Cardiac muscle cell (in vitro differentiated cells and primary cell): ENCODE measurements around the gene LPAR1. TPM values are rescaled to one million over a fixed set of nuclear protein-coding genes. Genes with fewer than 3 reads are reported as not detected.

Source experiments
- DNase-seq, 2 donors: peaks; one replicate each; pipeline versions ENCODE4 v3.0.0 to v3.0.0-alpha.2; 2010 to 2017; ENCODE audit warnings: low read depth in 1 of 2, low spot score in 1 of 2
- H3K27ac ChIP-seq: fragments of 200-600 bp; sonication (generic); 2 replicates; pipeline ENCODE4 v1.5.1; 2016
- H3K27me3 ChIP-seq: fragments of 200-600 bp; sonication (generic); 2 replicates; pipeline ENCODE4 v1.6.0; 2016; ENCODE audit warnings: control low read depth
- H3K36me3 ChIP-seq: fragments of 200-600 bp; sonication (generic); 2 replicates; pipeline ENCODE4 v1.5.1; 2016; ENCODE audit warnings: control low read depth
- H3K4me1 ChIP-seq: fragments of 200-600 bp; sonication (generic); 2 replicates; pipeline ENCODE4 v1.8.1; 2017; ENCODE audit warnings: low read depth, mild to moderate bottlenecking, mixed run types
- H3K4me3 ChIP-seq: fragments of 200-600 bp; sonication (generic); 2 replicates; pipeline ENCODE4 v1.5.1; 2016; ENCODE audit warnings: mild to moderate bottlenecking
- H3K9me3 ChIP-seq: fragments of 200-600 bp; sonication (generic); 2 replicates; pipeline ENCODE4 v1.5.1; 2017; ENCODE audit warnings: low read depth, mild to moderate bottlenecking, control low read depth
- polyA plus RNA-seq: library from polyadenylated mRNA; unstranded; fragments of >200 nt; fragmentation: Nextera tagmentation; extraction: Ambion mirVana; gene quantifications from 2 replicates; pipeline ENCODE4 v1.2.1, GENCODE V29; 2016
- total RNA-seq: library from RNA; depleted of rRNA; stranded (reverse); fragments of >200 nt; gene quantifications from 2 replicates; pipeline ENCODE4 v1.2.3, GENCODE V29; 2016
- TF ChIP-seq, protein P1 (sequence below): IDR thresholded peaks from 2 replicates; pipeline ENCODE4 v1.5.1; 2012; ENCODE audit warnings: low read depth, mild to moderate bottlenecking, low read length

The LPAR1 gene
- total and polyA plus RNA-seq, 2 experiments from 2014 or later: 0.77 to 1.9 TPM

GRCh38 chr9:110952540-110952859, 85.8 kb downstream of the LPAR1 start:
- no peaks in the 10 kb centered on the region for H3K27me3 ChIP-seq
- peaks cover 5% of the 10 kb centered on the region for H3K4me1 ChIP-seq
- H3K9me3 ChIP-seq: no peaks in the 10 kb centered on the region
- H3K36me3 ChIP-seq: no peaks in the 10 kb centered on the region
- TF ChIP-seq, protein P1, sequence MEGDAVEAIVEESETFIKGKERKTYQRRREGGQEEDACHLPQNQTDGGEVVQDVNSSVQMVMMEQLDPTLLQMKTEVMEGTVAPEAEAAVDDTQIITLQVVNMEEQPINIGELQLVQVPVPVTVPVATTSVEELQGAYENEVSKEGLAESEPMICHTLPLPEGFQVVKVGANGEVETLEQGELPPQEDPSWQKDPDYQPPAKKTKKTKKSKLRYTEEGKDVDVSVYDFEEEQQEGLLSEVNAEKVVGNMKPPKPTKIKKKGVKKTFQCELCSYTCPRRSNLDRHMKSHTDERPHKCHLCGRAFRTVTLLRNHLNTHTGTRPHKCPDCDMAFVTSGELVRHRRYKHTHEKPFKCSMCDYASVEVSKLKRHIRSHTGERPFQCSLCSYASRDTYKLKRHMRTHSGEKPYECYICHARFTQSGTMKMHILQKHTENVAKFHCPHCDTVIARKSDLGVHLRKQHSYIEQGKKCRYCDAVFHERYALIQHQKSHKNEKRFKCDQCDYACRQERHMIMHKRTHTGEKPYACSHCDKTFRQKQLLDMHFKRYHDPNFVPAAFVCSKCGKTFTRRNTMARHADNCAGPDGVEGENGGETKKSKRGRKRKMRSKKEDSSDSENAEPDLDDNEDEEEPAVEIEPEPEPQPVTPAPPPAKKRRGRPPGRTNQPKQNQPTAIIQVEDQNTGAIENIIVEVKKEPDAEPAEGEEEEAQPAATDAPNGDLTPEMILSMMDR: no peak
- H3K4me3 ChIP-seq: no peak overlapping the region
- DNase-seq: no peak
- H3K27ac ChIP-seq: no peak overlapping the region

- TF ChIP-seq, protein P1: no peak
- no peak for DNase-seq
Measured at GRCh38 chr9:110951805-110952539, 86.3 kb downstream of the LPAR1 start.

DNA sequence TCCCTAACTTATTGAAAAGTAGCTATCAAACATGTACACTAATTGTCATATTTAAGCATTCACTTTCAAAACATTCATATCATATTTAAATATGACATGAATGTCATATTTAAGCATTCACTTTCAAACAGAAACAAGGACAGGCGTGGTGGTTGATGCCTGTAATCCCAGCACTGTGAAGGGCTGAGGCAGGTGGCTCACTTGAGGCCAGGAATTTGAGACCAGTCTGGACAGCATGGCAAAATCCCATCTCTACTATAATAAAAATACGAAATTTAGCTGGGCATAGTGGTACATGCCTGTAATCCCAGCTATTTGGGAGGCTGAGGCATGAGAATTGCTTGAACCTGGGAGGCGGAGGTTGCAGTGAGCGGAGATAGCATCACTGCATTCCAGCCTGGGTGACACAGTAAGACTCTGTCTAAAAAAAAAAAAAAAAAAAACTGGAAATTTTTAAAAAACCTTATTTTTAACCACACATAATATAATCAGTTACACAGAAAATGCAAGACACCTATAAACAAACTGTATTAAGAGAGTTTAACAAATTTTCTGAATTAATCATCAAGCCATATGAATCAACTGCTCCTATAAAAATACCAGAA, 88.1 kb downstream of the LPAR1 start:
- no peaks in the 10 kb centered on the region for H3K36me3 ChIP-seq
- TF ChIP-seq, protein P1: no peak
- H3K4me3 ChIP-seq: no peak overlapping the region
- H3K27ac ChIP-seq: no peak overlapping the region
- H3K9me3 ChIP-seq: no peaks in the 10 kb centered on the region
- no peak for DNase-seq
- no peaks in the 10 kb centered on the region for H3K27me3 ChIP-seq
- H3K4me1 ChIP-seq: peaks cover 5% of the 10 kb centered on the region

More at GRCh38 chr9:110951805-110952539, 86.3 kb downstream of the LPAR1 start:
- Histone ChIP-seq H3K27ac (no peak overlapping the region), H3K4me3 (no peak overlapping the region), H3K9me3 (no peaks in the 10 kb centered on the region), H3K36me3 (no peaks in the 10 kb centered on the region), H3K4me1 (peaks cover 5% of the 10 kb centered on the region), H3K27me3 (no peaks in the 10 kb centered on the region)

DNA sequence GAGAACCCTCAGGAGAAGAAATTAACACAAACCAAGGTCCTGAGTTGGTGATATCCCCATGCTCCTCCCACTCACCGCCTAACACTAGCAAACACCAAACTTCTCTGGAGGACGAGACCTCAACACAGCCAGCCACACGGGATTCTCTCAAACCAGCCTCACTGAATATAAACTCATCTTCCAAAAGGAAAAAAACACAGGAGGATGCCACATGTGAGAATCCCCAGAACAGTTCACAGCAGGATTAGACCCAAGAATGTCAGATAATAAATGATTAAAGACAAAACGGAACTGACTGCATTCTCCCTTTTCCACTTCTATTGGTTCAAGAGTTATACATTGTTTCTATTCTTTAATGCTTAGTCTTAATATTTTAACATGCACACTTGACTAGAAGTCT, 89.2 kb downstream of the LPAR1 start:
- no peaks in the 10 kb centered on the region for H3K36me3 ChIP-seq
- no peaks in the 10 kb centered on the region for H3K27me3 ChIP-seq
- no peak for DNase-seq
- TF ChIP-seq, protein P1: no peak
- no peak overlapping the region for H3K4me3 ChIP-seq
- peaks cover 5% of the 10 kb centered on the region for H3K4me1 ChIP-seq
- no peaks in the 10 kb centered on the region for H3K9me3 ChIP-seq
- H3K27ac ChIP-seq: no peak overlapping the region

DNA sequence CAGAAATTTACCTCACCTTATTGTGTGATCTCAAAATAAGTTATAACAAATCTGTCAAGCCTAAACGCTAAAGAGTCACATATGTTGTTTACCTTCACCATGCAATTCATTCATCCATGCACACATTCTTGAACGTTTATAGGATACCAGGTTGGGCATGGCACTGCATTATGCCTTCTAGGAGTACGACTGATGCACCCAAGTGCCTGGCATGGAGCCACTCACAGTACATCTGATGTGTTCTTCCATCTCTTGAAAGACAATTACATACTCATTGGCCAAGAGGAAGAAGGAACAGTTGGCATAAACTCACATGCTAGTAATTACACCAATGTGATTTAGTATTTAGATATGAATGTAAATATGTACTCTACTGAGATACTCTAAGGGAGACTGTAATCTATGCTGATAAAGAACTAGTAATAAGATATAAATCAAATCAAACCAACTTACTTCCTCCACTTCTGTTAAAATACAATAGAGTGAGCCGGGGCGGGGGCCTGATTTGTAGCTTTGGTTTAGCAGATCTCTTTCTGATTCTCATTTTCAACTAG, 90.7 kb downstream of the LPAR1 start:
- H3K27me3 ChIP-seq: no peaks in the 10 kb centered on the region
- no peak overlapping the region for H3K4me3 ChIP-seq
- TF ChIP-seq, protein P1: no peak
- H3K27ac ChIP-seq: no peak overlapping the region
- peaks cover 5% of the 10 kb centered on the region for H3K4me1 ChIP-seq
- H3K9me3 ChIP-seq: no peaks in the 10 kb centered on the region
- no peak for DNase-seq
- H3K36me3 ChIP-seq: no peaks in the 10 kb centered on the region
